HEK293T (cell line): ENCODE data around the gene RAMACL.

Experiments used
- ARNT ChIP-seq: fragments of 450-650 bp; IDR thresholded peaks from 2 replicates; pipeline ENCODE4 v1.6.1; 2017; ENCODE audit warnings: mild to moderate bottlenecking
- BHLHE40 ChIP-seq: fragments of 450-650 bp; IDR thresholded peaks from 2 replicates; pipeline ENCODE4 v1.6.1; 2016; ENCODE audit warnings: mild to moderate bottlenecking, moderate library complexity, borderline replicate concordance
- FOXK2 ChIP-seq: fragments of 450-650 bp; IDR thresholded peaks from 2 replicates; pipeline ENCODE4 v1.6.1; 2016; ENCODE audit warnings: mild to moderate bottlenecking
- FOXM1 ChIP-seq: fragments of 450-650 bp; IDR thresholded peaks from 2 replicates; pipeline ENCODE4 v1.6.1; 2017; ENCODE audit warnings: mild to moderate bottlenecking, borderline replicate concordance
- SP1 ChIP-seq: fragments of 450-650 bp; IDR thresholded peaks from 2 replicates; pipeline ENCODE4 v1.6.1; 2017
- SUZ12 ChIP-seq: fragments of 450-650 bp; IDR thresholded peaks from 2 replicates; pipeline ENCODE4 v1.6.1; 2016; ENCODE audit warnings: mild to moderate bottlenecking
- TARDBP ChIP-seq: fragments of 450-650 bp; IDR thresholded peaks from 2 replicates; pipeline ENCODE4 v1.6.1; 2016
- TF ChIP-seq, protein P1 (sequence below): fragments of 450-650 bp; IDR thresholded peaks from 2 replicates; pipeline ENCODE4 v1.6.1; 2016

DNA sequence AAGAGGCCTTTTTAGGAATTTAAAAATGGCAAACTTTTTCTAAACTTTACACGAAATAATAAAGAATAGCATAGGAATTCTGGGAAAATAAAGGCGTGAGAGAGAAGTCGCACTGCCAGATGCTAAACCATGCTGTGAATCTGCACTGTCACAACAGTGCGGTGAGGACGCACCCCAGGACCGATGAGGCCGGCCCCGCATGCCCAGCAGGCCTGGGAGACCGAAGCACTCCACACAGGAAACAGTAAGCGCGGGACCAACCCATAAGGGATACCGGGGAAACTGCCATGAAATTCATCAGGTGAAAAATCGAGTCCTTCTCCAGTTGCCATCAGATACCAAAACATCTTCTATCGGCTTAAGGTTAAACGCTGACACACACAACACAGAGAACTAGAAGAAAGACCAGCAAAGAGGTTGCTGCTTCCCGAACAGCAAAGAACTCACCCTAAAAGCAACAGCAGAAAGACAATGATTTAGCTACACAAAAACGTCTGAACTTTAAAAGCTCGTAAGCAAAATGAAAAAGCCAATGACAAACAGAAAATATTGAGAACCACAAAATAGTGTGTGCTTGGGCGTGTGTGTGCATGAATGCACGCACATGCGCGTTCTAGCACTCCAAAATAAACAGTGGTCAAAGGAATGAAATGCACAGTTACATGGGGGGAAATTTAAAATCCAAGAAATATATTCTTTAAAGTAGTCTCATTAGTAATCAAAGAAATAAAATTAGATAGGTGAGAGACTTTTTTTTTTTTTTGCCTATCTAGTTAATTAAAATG is 15.4 kb downstream of the RAMACL start:
- TF ChIP-seq SP1 (no peak), FOXK2 (no peak), FOXM1 (no peak), ARNT (no peak), SUZ12 (no peak), TARDBP (no peak), BHLHE40 (no peak)
- TF ChIP-seq, protein P1, sequence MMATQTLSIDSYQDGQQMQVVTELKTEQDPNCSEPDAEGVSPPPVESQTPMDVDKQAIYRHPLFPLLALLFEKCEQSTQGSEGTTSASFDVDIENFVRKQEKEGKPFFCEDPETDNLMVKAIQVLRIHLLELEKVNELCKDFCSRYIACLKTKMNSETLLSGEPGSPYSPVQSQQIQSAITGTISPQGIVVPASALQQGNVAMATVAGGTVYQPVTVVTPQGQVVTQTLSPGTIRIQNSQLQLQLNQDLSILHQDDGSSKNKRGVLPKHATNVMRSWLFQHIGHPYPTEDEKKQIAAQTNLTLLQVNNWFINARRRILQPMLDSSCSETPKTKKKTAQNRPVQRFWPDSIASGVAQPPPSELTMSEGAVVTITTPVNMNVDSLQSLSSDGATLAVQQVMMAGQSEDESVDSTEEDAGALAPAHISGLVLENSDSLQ: no peak
